A673 (cell line): ENCODE data around the gene AOPEP. TPM values are rescaled to one million over a fixed set of nuclear protein-coding genes. Genes with fewer than 3 reads are reported as not detected.

ENCODE experiments used
- BruUV-seq: library from RNA; stranded (reverse); fragments of 400-500 nt; replicated peaks from 2 replicates; lab custom pipeline; 2021; lab: Mats Ljungman, UMichigan
- CTCF ChIA-PET: fragments of 300-600 bp; sonication (Branson Sonifier 250); formaldehyde crosslinking; loops from one replicate; lab custom pipeline; 2022; ENCODE audit warnings: antibody characterized with exemption; lab: Charles Lee
- POLR2A ChIA-PET: fragments of 300-600 bp; sonication (Branson Sonifier 250); formaldehyde crosslinking; loops from one replicate; lab custom pipeline; 2022; ENCODE audit warnings: antibody characterized with exemption; ENCODE audit not compliant: low non-redundant PET; lab: Charles Lee
- DNase-seq: peaks from one replicate; pipeline ENCODE4 v3.0.0-alpha.2; 2015; ENCODE audit warnings: low spot score
- H3K27ac ChIP-seq: fragments of 200-600 bp; sonication (generic); 2 replicates; pipeline ENCODE4 v1.5.1; 2016; ENCODE audit warnings: mixed run types, low read depth, mild to moderate bottlenecking, mixed read lengths, antibody characterized with exemption, low read length; ENCODE audit not compliant: poor library complexity, severe bottlenecking
- H3K27me3 ChIP-seq: fragments of 200-600 bp; sonication (generic); replicated peaks from 2 replicates; pipeline ENCODE4 v1.6.1; 2017; ENCODE audit warnings: mixed run types, low read depth, mild to moderate bottlenecking, mixed read lengths, antibody characterized with exemption, low read length; ENCODE audit not compliant: insufficient read depth, poor library complexity
- H3K36me3 ChIP-seq: fragments of 200-600 bp; sonication (generic); 2 replicates; pipeline ENCODE4 v1.6.1; 2016; ENCODE audit warnings: mixed run types, mild to moderate bottlenecking, mixed read lengths, antibody characterized with exemption, low read length; ENCODE audit not compliant: insufficient read depth, poor library complexity, severe bottlenecking
- H3K4me1 ChIP-seq: fragments of 200-600 bp; sonication (generic); 2 replicates; pipeline ENCODE4 v1.6.1; 2017; ENCODE audit warnings: mixed run types, mild to moderate bottlenecking, mixed read lengths, antibody characterized with exemption, low read length; ENCODE audit not compliant: insufficient read depth, poor library complexity, severe bottlenecking
- H3K4me3 ChIP-seq: fragments of 200-600 bp; sonication (generic); 2 replicates; pipeline ENCODE4 v1.5.1; 2016; ENCODE audit warnings: low read depth, mixed run types, mild to moderate bottlenecking, mixed read lengths, low read length; ENCODE audit not compliant: poor library complexity, severe bottlenecking
- H3K9me3 ChIP-seq: fragments of 200-600 bp; sonication (generic); 2 replicates; pipeline ENCODE4 v1.6.1; 2016; ENCODE audit warnings: mixed run types, low read depth, mild to moderate bottlenecking, mixed read lengths, antibody characterized with exemption, low read length; ENCODE audit not compliant: poor library complexity, severe bottlenecking
- CTCF ChIP-seq: fragments of 300-800, 200-600 bp; sonication (generic); conservative IDR thresholded peaks from 2 replicates; pipeline ENCODE4 v1.5.1; 2017; ENCODE audit warnings: low read depth, mild to moderate bottlenecking, antibody characterized with exemption, low read length, moderate library complexity, mixed read lengths
- EZH2 ChIP-seq: fragments of 200-600 bp; sonication (generic); IDR thresholded peaks from 2 replicates; pipeline ENCODE4 v1.6.1; 2017; ENCODE audit warnings: borderline replicate concordance, low read depth, mild to moderate bottlenecking, mixed read lengths, antibody characterized with exemption, low read length; ENCODE audit not compliant: poor library complexity, severe bottlenecking
- intact Hi-C: fragments of 100-400 bp; cut with micrococcal nuclease; formaldehyde crosslinking; loops from one replicate; pipeline ENCODE4 v1.10.0; 2022; ENCODE audit not compliant: unreplicated experiment
- total RNA-seq: library from RNA; stranded (reverse); gene quantifications from 2 replicates; pipeline ENCODE4 v1.2.3, GENCODE V29; 2021

The AOPEP gene
- total RNA-seq, 1 experiment from 2014 or later: 17.5 TPM

GRCh38 chr9:95071450-95071849 lies 345.0 kb downstream of the AOPEP start:
- Histone ChIP-seq H3K9me3 (no peaks in the 10 kb centered on the region), H3K27me3 (no peaks in the 10 kb centered on the region), H3K4me1 (no peaks in the 10 kb centered on the region), H3K4me3 (no peak overlapping the region), H3K27ac (no peak overlapping the region), H3K36me3 (no peaks in the 10 kb centered on the region)
- no peak for DNase-seq
- BruUV-seq: no TSS peak
- intact Hi-C loops: no loop called here
- ChIA-PET CTCF (no interaction called here), POLR2A (no interaction called here)
- TF ChIP-seq CTCF (no peak), EZH2 (no peak)

DNA sequence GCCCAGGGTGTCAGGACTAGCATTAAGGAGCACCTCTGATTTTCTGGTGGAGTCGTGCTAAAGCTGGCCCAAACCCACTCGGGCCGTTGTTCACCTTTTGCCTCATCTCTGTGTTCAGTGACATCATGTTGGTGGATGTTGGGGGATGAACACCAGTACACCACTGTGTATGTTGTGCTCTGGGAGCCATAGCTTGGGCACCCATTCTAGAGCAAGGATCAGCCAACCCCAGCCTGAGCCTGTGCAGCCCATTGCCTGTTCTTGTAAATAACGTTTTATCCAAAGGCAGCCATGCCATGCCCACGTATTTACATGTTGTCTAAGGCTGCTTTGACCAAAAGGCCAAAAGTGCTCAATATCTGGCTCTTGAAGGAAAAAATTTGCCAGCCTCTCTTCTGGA lies 345.4 kb downstream of the AOPEP start:
- ChIA-PET POLR2A (no interaction called here), CTCF (no interaction called here)

DNA sequence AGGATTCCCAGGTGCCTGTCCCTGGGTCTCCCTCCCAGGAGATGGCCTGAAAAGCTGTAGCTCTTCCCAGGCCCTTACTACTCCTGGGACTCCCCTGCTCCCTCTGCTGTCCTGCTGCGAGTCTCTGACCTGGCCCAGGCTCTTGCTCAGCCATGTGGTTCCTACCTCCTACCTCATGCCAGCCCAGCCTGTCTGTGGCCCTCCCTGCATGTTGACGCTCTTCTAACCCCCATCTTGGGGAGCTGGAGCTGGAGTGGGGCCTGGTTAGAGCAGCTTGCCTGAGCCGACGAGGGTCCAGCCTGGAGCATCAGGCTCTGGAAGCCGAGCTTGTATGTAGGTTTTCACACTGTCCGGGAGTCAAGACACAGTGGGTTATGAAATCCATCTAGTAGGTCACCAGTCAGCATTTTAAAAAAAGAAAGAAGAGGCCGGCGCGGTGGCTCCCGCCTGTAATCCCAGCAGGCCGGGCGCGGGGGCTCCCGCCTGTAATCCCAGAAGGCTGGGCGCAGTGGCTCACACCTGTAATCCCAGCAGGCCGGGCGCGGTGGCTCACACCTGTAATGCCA lies 346.6 kb downstream of the AOPEP start:
- no peaks in the 10 kb centered on the region for H3K9me3 ChIP-seq
- no peaks in the 10 kb centered on the region for H3K36me3 ChIP-seq
- no peaks in the 10 kb centered on the region for H3K4me1 ChIP-seq
- TF ChIP-seq CTCF: peak; percentile 31; the same call in 1 of the 2 replicates
- TF ChIP-seq EZH2: no peak
- no peak for DNase-seq
- POLR2A ChIA-PET: interaction anchor here (0.6 kb wide), 1 partner anchor 364 kb away, joined by 14 read pairs; no protein-coding TSS in a partner anchor
- intact Hi-C loops: no loop called here
- H3K4me3 ChIP-seq: no peak overlapping the region
- H3K27me3 ChIP-seq: no peaks in the 10 kb centered on the region
- CTCF ChIA-PET: no interaction called here
- no peak overlapping the region for H3K27ac ChIP-seq
- BruUV-seq: no TSS peak

More for the DNA sequence above, 345.4 kb downstream of the AOPEP start:
- Histone ChIP-seq H3K4me1 (no peaks in the 10 kb centered on the region), H3K27ac (no peak overlapping the region), H3K27me3 (no peaks in the 10 kb centered on the region), H3K36me3 (no peaks in the 10 kb centered on the region), H3K9me3 (no peaks in the 10 kb centered on the region), H3K4me3 (no peak overlapping the region)
- DNase-seq: no peak
- no peak for TF ChIP-seq EZH2
- TF ChIP-seq CTCF: no peak
- no TSS peak for BruUV-seq
- intact Hi-C loops: no loop called here
